Ovary (tissue), 9 donors: ENCODE data around the gene YY1. TPM values are rescaled to one million over a fixed set of nuclear protein-coding genes. Genes with fewer than 3 reads are reported as not detected.
A peak's percentile ranks its signal among the peaks of the same experiment; 100 is the strongest.
"Not testable (repeated sequence)": the region's sequence is repeated elsewhere in the genome, so short reads cannot be mapped to it uniquely, and the experiment has no call there.

ENCODE experiments used
- DNase-seq, 5 donors: peaks; one replicate each; pipeline ENCODE4 v3.0.0-alpha.2; 2019 to 2020
- H3K27ac ChIP-seq, 2 donors: fragments of 200-600 bp; one replicate each; pipeline versions ENCODE4 v1.5.1 to v1.8.0; 2019 to 2022
- H3K27me3 ChIP-seq: fragments of 200-600 bp; one replicate; pipeline ENCODE4 v1.8.0; 2022
- H3K36me3 ChIP-seq: fragments of 200-600 bp; sonication (generic); one replicate; pipeline ENCODE4 v1.5.1; 2019
- H3K4me1 ChIP-seq: one replicate; pipeline ENCODE4 v1.8.1; 2013; ENCODE audit warnings: mild to moderate bottlenecking, moderate library complexity; ENCODE audit not compliant: insufficient read depth
- H3K4me3 ChIP-seq: fragments of 200-600 bp; sonication (generic); one replicate; pipeline ENCODE4 v1.5.1; 2017
- H3K9me3 ChIP-seq, 2 donors: fragments of 200-600 bp in 1 of 2; sonication (generic) in 1 of 2; one replicate each; pipeline versions ENCODE4 v1.5.1 to v1.8.1; 2013 to 2019; ENCODE audit warnings: mild to moderate bottlenecking in 1 of 2, moderate library complexity in 1 of 2
- EP300 ChIP-seq: sonication (generic); formaldehyde crosslinking; IDR thresholded peaks from one replicate; pipeline ENCODE4 v1.6.1; 2017; ENCODE audit warnings: antibody characterized with exemption
- POLR2A ChIP-seq: fragments of 450-650 bp; IDR thresholded peaks from one replicate; pipeline ENCODE4 v1.6.1; 2017; ENCODE audit warnings: antibody characterized with exemption, mild to moderate bottlenecking, moderate library complexity
- WGBS, 3 donors: extraction: QIAGEN DNeasy Blood & Tissue Kit in 1 of 3; methylation state at CpG; one replicate each; pipeline versions ENCODE4 v1.1.5 to v1.1.7; 2013 to 2017; 5-methylcytosine and 5-hydroxymethylcytosine counted together
- intact Hi-C, 4 donors: fragments of 100-400 bp; cut with DNase I; formaldehyde crosslinking; loops; one replicate each; pipeline versions ENCODE4 v1.11.0 to v1.15.1; 2022 to 2023
- polyA plus RNA-seq, 2 donors: library from polyadenylated mRNA; stranded (reverse); fragments of 200-250 nt in 1 of 2; fragments of 350-450 nt in 1 of 2; fragmentation: Illumina TruSeq in 1 of 2; extraction: RNeasy Lipid Tissue Mini Kit (QIAGEN cat#74804) in 1 of 2; gene quantifications; one replicate each; pipeline ENCODE4 v1.2.3, GENCODE V29; 2013 to 2014
- total RNA-seq, 7 donors: library from RNA; depleted of rRNA in 2 of 7; stranded (reverse); fragments of >200 nt in 2 of 7; fragmentation: NEBNext Ultra II Directional in 3 of 7; extraction: Animal tissue kit (Norgen Biotek cat#: 25700) in 3 of 7; gene quantifications; one replicate each; pipeline versions ENCODE4 v1.1.0 to v1.2.4, GENCODE V29; 2016 to 2023
- TF ChIP-seq, protein P1 (sequence below), 3 donors: fragments of 450-650 bp in 2 of 3; fragments of 200-600 bp in 1 of 3; IDR thresholded peaks; one replicate each; pipeline versions ENCODE4 v1.5.1 to v1.8.0; 2016 to 2022; ENCODE audit warnings: antibody characterized with exemption in 3 of 3, mild to moderate bottlenecking in 1 of 3
- donor health status: DM: no; HTN: no; CAD: no; lungs with moderate emphysema.
- donor health status: DM: no; HTN: no; CAD: no.
- donor health status: Bipolar disorder and iron deficiency.
- donor health status: DM: yes; HTN: yes; CAD: no.
- donor health status: DM: no; HTN: no; CAD: no.
- donor health status: DM: yes; HTN: yes; CAD: no.

Gene YY1
- total and polyA plus RNA-seq, 9 donors: 24.1 to 75.8 (median 58.1) TPM

DNA sequence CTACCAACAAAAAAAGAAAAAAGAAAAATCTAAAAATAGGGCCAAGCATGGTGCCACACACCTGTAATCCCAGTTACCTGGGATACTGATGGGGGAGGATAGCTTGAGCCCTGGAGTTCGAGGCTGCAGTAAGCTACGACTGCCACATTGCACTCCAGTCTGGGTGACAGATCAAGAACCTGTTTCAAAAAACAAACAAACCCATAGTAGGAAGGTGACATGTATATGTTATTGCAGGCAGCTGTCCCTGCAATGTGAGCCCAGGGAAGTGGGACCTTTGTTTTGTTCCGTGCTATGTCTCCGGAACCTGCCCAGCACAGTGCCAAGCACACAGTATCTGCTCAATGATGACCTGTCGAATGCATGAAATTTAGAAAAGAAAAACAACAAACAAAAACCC, 37.2 kb upstream of the YY1 start:
- WGBS, 3 donors: 85 to 96% (median 91%) methylated on average over 5 of the region's 5 CpGs
- H3K36me3 ChIP-seq: no peaks in the 10 kb centered on the region
- intact Hi-C loops: no loop called here

DNA sequence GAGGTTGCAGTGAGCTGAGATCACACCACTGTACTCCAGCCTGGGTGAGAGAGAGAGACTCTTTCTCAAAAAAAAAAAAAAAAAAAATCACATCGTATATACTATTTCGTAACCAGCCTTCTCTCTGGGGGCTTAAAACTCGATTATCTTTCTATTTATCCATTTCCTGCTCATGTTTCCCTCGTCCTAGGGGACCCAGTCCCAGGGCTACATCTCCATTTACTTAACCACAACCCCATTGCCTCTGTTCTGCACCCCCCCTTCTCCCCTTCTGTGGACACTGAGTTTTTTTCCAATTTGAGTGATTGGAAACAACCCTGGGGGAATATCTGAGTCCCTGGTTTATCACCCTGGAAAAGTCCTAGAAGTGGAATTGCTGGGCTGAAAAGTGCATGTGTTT, 36.2 kb upstream of the YY1 start:
- intact Hi-C loops: no loop called here
- Histone ChIP-seq H3K4me3 (no peak overlapping the region), H3K9me3 (no peaks in the 10 kb centered on the region), H3K4me1 (no peaks in the 10 kb centered on the region), H3K36me3 (no peaks in the 10 kb centered on the region), H3K27me3 (no peaks in the 10 kb centered on the region), H3K27ac (no peak overlapping the region)
- TF ChIP-seq, protein P1, sequence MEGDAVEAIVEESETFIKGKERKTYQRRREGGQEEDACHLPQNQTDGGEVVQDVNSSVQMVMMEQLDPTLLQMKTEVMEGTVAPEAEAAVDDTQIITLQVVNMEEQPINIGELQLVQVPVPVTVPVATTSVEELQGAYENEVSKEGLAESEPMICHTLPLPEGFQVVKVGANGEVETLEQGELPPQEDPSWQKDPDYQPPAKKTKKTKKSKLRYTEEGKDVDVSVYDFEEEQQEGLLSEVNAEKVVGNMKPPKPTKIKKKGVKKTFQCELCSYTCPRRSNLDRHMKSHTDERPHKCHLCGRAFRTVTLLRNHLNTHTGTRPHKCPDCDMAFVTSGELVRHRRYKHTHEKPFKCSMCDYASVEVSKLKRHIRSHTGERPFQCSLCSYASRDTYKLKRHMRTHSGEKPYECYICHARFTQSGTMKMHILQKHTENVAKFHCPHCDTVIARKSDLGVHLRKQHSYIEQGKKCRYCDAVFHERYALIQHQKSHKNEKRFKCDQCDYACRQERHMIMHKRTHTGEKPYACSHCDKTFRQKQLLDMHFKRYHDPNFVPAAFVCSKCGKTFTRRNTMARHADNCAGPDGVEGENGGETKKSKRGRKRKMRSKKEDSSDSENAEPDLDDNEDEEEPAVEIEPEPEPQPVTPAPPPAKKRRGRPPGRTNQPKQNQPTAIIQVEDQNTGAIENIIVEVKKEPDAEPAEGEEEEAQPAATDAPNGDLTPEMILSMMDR (IDR thresholded peaks at IDR 0.05): no peak
- TF ChIP-seq EP300 (no peak), POLR2A (no peak)
- WGBS, 3 donors: 69 to 74% (median 70%) methylated on average over 4 of the region's 4 CpGs
- no peak for DNase-seq

More for the DNA sequence above, 37.2 kb upstream of the YY1 start:
- no peaks in the 10 kb centered on the region for H3K4me1 ChIP-seq
- DNase-seq: no peak
- H3K9me3 ChIP-seq: no peaks in the 10 kb centered on the region
- no peaks in the 10 kb centered on the region for H3K27me3 ChIP-seq
- no peak overlapping the region for H3K4me3 ChIP-seq
- no peak overlapping the region for H3K27ac ChIP-seq
- TF ChIP-seq EP300: no peak

DNA sequence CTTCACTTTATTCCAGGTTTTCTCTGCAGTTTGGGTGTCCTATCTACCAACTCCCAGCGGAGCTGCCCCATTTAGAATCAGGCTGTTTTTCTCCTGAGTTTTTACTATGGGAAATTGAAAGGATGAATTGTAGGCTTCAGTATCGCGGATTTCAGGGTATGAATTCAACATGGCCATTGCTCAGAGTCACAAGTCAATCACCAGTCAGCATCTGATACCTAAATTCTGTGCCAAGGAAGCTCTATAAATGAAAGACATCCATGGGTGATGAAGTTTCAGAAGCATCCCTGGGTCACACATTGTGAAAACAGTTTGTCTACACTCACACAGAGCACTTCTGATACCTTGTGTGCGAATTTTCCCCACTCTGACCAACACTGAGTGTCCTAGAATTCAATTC, 35.8 kb upstream of the YY1 start:
- DNase-seq: no peak
- Histone ChIP-seq H3K27ac (no peak overlapping the region), H3K36me3 (no peaks in the 10 kb centered on the region), H3K4me3 (no peak overlapping the region), H3K27me3 (no peaks in the 10 kb centered on the region), H3K4me1 (no peaks in the 10 kb centered on the region), H3K9me3 (no peaks in the 10 kb centered on the region)
- intact Hi-C loops: no loop called here
- WGBS, 3 donors: 84 to 87% (median 87%) methylated on average over 4 of the region's 4 CpGs
- TF ChIP-seq, protein P1 (IDR thresholded peaks at IDR 0.05): no peak
- TF ChIP-seq POLR2A (no peak), EP300 (no peak)

DNA sequence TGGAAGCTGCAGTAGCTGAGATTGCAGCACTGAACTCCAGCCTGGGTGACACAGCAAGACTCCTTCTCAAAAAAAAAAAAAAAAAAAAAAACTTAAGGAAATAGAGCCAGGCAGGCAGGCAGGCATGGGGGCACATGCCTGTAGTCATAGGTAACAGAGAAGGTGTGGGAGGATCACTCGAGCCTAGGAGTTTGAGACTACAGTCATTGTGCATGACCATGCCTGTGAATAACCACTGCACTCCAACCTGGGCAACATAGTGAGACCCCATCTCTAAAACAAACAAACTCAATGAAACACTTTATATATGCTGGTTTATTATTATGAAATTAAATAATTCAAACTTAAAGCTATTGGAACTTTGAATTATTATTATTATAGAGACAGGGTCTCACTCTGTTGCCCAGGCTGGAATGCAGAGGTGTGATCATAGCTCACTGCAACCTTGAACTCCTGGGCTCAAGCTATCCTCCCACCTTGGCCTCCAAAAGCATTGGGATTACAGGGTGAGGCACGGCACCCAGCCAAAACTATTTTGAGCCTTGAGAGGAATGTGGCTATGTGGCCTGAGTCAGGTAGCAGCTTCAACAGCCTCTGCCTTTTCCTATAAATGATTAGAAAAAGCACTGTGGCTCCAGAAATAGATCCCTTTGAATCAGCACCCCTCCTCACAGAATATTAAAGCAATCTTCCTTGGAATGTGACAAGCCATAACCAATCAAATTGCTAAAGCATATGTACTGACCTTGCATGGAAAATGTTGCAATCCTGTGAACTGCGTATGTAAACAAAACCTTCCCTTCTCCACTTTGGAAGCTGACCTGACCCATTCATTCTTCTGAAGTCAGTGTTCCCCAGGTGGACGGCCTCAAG, 34.7 kb upstream of the YY1 start:
- H3K27ac ChIP-seq: no peak overlapping the region
- 33 to 34% (median 34%) methylated on average over 4 of the region's 4 CpGs for WGBS, 3 donors

DNA sequence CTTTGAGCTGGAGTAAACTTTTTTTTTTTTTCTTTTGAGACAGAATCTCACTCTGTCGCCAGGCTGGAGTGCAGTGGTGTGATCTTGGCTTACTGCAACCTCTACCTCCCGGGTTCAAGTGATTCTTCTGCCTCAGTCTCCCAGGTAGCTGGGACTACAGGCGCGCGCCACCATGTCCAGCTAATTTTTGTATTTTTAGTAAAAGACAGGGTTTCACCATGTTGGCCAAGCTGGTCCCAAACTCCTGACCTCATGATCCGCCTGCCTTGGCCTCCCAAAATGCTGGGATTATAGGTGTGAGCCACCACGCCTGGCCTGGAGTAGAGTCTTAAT, 34.1 kb upstream of the YY1 start:
- H3K4me1 ChIP-seq, intact Hi-C loops, H3K9me3 ChIP-seq, H3K27ac ChIP-seq, H3K36me3 ChIP-seq, H3K4me3 ChIP-seq, DNase-seq, H3K27me3 ChIP-seq: not testable (repeated sequence)
- WGBS, 3 donors: 74 to 78% (median 75%) methylated on average over 7 of the region's 7 CpGs

More for the DNA sequence above, 34.7 kb upstream of the YY1 start:
- no peak overlapping the region for H3K4me3 ChIP-seq
- TF ChIP-seq EP300 (no peak), POLR2A (no peak)
- TF ChIP-seq, protein P1 (IDR thresholded peaks at IDR 0.05): no peak
- no peaks in the 10 kb centered on the region for H3K4me1 ChIP-seq
- intact Hi-C loops: no loop called here
- no peaks in the 10 kb centered on the region for H3K27me3 ChIP-seq
- DNase-seq: peak in 2 of 5 donors; percentile 49 to 50
- no peaks in the 10 kb centered on the region for H3K36me3 ChIP-seq
- H3K9me3 ChIP-seq: no peaks in the 10 kb centered on the region

DNA sequence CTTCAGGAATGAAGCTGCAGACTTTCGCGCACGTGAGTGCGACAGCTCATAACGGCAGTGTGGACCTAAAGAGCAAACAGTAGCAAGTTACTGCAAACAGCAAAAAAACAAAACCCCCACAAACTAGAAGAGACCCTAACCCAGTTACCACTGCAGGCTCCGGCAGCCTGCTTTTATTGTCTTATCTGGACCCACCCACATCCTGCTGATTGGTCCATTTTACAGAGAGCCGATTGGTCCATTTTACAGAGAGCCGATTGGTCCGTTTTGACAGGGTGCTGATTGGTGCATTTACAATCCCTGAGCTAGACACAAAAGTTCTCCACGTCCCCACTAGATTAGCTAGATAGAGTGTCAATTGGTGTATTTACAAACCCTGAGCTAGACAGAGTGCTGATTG, 31.4 kb upstream of the YY1 start:
- H3K36me3 ChIP-seq, DNase-seq, H3K4me3 ChIP-seq, intact Hi-C loops, H3K27me3 ChIP-seq, H3K27ac ChIP-seq, H3K4me1 ChIP-seq, H3K9me3 ChIP-seq: not testable (repeated sequence)
- 89 to 94% (median 92%) methylated on average over 10 of the region's 10 CpGs for WGBS, 3 donors

DNA sequence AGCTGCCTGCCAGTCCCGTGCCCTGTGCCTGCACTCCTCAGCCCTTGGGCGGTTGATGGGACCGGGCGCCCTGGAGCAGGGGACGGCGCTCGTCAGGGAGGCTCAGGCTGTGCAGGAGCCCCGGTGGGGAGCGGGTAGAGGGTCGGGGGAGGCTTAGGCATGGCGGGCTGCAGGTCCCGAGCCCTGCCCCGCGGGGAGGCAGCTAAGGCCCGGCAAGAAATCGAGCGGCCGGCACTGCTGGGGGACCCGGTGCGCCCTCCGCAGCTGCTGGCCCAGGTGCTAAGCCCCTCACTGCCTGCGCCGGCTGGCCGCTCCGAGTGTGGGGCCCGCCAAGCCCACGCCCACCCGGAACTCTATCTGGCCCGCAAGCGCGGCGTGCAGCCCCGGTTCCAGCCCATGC, 30.8 kb upstream of the YY1 start:
- intact Hi-C loops, H3K27ac ChIP-seq, H3K4me1 ChIP-seq, H3K4me3 ChIP-seq, DNase-seq, H3K27me3 ChIP-seq, H3K9me3 ChIP-seq, H3K36me3 ChIP-seq: not testable (repeated sequence)
- 95 to 96% (median 95%) methylated on average over 33 of the region's 33 CpGs for WGBS, 3 donors
